Cardiac fibroblast (primary cell): ENCODE data around the gene RPL29.

Experiments
- DNase-seq, 2 donors: peaks; one replicate each; pipeline versions ENCODE4 v3.0.0 to v3.0.0-alpha.2; 2010; ENCODE audit warnings: low read depth in 2 of 2
- H3K4me3 ChIP-seq, 2 donors: replicated peaks in 1 of 2; 1 replicate in 1 of 2; 2 replicates in 1 of 2; pipeline ENCODE4 v1.5.1; 2011; ENCODE audit warnings: low read depth in 2 of 2, low read length in 2 of 2, mild to moderate bottlenecking in 2 of 2, moderate library complexity in 1 of 2
- TF ChIP-seq, protein P1 (sequence below): IDR thresholded peaks from one replicate; pipeline ENCODE4 v1.5.1; 2011; ENCODE audit warnings: low read depth, mild to moderate bottlenecking, low read length, inconsistent platforms

The RPL29 gene

DNA sequence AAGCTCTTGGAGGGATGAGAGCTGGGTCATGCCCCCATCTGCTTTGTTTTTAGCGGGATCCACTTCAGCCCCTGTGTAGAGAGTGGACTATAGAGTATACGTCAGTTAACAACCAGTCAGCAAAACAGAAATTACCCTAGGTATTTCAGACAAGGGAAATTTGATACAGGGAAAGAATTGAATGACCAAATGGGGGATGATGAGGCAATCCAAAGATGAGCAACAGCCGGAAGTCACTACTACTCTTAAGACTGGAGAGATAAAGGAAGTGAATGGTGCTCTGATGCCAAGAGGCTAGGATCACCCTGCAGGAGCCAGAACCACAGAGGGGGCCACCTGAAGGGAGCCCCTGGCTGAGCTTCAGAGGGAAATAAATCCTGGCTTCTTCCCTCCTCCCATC is 42.2 kb downstream of the RPL29 start:
- TF ChIP-seq, protein P1, sequence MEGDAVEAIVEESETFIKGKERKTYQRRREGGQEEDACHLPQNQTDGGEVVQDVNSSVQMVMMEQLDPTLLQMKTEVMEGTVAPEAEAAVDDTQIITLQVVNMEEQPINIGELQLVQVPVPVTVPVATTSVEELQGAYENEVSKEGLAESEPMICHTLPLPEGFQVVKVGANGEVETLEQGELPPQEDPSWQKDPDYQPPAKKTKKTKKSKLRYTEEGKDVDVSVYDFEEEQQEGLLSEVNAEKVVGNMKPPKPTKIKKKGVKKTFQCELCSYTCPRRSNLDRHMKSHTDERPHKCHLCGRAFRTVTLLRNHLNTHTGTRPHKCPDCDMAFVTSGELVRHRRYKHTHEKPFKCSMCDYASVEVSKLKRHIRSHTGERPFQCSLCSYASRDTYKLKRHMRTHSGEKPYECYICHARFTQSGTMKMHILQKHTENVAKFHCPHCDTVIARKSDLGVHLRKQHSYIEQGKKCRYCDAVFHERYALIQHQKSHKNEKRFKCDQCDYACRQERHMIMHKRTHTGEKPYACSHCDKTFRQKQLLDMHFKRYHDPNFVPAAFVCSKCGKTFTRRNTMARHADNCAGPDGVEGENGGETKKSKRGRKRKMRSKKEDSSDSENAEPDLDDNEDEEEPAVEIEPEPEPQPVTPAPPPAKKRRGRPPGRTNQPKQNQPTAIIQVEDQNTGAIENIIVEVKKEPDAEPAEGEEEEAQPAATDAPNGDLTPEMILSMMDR: no peak
- peak; percentile 68 to 81 for DNase-seq
- no peak overlapping the region for H3K4me3 ChIP-seq

DNA sequence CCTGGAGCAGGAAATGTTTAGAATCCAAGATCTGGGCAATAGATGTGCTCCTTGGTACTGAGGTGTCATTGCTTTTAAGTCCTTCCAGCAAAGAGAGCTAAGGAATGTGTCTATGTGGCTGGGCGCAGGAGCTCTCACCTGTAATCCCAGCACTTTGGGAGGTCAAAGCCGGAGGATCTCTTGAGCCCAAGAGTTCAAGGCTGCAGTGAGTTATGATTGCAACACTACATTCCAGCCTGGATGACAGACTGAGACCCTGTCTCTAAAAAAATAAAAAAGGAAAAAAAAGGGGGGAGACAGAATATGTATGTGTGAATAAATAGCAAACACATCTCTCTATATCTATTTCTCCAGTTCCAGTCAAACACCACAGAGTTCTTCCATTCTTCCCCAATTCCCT is 44.8 kb downstream of the RPL29 start:
- H3K4me3 ChIP-seq: no peak overlapping the region
- DNase-seq: no peak
- TF ChIP-seq, protein P1: no peak

DNA sequence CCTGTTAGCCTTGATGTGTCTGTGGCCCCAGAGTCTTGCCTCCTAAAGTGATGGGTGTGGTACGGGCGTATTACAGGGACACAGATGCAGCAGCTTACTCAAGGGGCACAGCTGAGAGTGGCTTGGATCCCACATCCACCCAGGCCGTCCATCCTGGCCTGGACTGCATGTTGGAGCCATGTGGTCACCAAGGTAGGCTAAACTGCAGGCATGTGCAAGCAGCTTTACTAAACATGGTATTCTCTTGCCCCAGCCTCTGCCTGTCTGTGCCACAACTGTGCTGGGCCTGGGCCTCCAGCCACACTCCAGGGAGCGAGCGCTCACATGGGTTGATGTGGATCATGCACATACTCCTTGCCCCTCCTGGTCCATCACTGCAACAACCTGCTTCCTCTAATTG is 46.6 kb downstream of the RPL29 start:
- no peak overlapping the region for H3K4me3 ChIP-seq
- no peak for DNase-seq
- TF ChIP-seq, protein P1: no peak

DNA sequence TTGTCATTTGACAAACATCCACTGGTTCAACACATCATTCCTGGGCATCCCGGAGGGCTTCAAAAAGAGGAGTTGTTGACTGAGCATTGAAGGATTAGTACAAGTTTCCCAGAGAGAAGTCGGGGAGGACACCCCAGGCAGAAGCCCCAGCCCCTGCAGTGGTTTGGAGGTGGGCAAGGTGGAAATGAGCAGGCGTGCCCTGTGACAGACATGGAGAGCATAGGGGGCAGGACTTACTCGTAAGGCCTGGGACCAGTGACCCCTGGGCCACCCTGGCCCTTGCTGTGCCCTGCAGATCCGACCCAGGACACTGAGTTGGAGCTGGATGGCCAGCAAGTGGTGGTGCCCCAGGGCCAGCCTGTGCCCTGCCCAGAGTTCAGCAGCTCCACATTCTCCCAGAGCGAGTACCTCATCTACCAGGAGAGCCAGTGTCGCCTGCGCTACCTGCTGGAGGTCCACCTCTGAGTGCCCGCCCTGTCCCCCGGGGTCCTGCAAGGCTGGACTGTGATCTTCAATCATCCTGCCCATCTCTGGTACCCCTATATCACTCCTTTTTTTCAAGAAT is 47.6 kb downstream of the RPL29 start:
- no peak overlapping the region for H3K4me3 ChIP-seq
- TF ChIP-seq, protein P1: no peak
- no peak for DNase-seq

DNA sequence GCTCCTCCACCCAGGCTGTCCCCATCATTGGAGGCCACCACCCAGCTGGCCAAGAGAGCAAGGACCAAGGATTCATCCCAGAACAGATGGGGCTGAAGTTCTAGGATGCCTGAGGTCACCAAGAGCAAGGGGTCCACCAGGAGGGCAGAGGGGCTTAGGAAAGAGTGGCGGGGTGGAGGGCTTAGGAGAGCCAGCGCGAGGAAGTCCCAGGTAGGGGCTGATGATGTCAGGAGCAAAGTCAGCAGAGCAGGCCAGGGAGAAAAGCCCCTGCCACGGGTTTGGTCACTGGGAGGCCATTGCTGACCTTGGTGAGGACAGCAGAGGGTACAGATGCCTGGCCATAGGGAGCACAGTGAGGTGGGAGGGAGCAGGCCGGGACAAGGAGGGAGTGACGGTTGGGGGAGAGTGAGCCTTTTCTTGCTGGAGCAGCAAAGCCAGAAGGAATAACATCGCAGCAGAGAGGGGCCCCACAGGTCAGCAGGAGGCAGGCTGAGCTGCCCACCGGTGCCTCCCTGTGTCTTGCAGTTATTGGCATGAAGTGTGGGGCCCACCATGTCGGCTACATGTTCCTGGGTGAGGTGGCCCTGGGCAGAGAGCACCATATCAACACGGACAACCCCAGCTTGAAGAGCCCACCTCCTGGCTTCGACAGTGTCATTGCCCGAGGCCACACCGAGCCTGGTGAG is 48.3 kb downstream of the RPL29 start:
- no peak for DNase-seq
- TF ChIP-seq, protein P1: no peak
- no peak overlapping the region for H3K4me3 ChIP-seq

DNA sequence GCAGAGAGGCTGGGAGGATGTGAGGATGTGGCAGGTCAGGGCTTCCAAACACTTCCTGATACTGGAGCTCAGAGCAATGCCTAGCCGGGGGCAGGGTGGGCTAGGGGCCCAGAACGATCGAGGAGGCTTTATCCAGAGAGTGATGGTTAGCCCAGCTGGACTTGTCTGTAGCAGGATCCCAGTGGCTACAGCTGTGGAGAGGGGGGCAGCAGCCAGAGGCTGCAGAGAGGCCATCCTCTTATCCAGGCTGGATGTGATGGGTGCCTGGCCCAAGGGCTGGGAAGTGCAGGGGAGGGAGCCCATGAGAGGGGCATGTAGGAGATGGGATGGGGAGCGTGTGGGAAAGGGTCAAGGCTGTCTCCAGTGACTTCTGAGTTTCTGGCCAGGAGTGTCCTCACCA is 48.9 kb downstream of the RPL29 start:
- TF ChIP-seq, protein P1: no peak
- H3K4me3 ChIP-seq: no peak overlapping the region
- DNase-seq: no peak
